Measurements from ENCODE around the gene TRIM13. TPM values are rescaled to one million over a fixed set of nuclear protein-coding genes. Genes with fewer than 3 reads are reported as not detected.
"Not testable (repeated sequence)": the region's sequence is repeated elsewhere in the genome, so short reads cannot be mapped to it uniquely, and the experiment has no call there.

The TRIM13 gene
- total RNA-seq, 1 donor from 2014 or later, result 26.4 TPM

GRCh38 chr13:50055454-50055853 lies 58.6 kb downstream of the TRIM13 start:
- DNase-seq (ENCODE audit: extremely low read depth, low read depth, low spot score), result no peak

DNA sequence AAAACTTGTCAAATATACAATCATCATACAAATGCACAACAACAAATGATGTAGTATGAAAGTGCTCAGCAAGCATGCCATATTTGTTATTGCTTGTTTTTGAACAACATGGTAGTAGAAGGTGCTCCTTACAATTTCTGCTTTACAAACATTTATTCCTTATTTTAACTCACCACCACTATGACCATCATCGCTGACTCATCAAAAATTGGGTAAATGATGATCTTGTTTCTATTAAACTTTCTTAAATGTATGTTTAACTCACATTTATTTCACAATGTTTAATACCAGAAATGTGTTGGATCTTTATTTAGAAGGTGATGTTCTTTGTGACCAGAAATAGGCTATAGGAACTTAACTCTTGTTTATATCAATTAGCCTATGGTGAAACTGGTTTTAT lies 63.9 kb downstream of the TRIM13 start:
- no peak for DNase-seq (ENCODE audit: extremely low read depth, low read depth, low spot score)

DNA sequence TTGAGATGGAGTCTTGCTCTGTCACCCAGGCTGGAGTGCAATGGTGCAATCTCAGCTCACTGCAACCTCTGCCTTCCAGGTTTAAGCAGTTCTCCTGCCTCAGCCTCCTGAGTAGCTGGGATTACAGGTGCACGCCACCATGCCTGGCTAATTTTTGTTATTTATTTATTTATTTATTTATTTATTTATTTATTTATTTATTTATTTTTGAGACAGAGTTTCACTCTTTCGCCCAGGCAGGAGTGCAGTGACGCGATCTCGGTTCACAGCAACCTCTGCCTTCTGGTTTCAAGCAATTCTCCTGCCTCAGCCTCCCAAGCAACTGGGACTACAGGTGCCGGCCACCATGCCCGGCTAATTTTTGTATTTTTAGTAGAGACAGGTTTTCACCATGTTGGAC lies 65.5 kb downstream of the TRIM13 start:
- DNase-seq (ENCODE audit: extremely low read depth, low read depth, low spot score), result not testable (repeated sequence)

DNA sequence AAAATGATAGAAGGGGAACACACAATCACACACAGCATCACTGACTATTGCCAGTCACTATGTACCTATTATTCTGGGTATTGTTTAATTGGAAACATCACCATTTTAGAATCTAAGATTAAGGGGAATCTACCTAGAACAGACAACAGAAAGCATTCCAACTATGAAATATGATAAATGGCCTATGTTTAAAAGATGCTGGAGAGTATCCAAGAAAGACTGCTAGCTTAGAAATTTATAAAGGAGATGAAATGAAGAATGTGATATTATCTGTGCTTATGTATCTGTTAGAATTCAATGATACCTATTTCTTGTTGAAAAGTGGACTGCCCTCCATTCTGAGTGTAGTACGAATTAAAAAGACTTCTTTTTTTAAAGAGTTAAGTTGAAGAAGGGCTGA lies 68.9 kb downstream of the TRIM13 start:
- DNase-seq (ENCODE audit: extremely low read depth, low read depth, low spot score), result no peak

Other genes with a start within 250 kb of the TRIM13 start
- 36.7 and 42.7 TPM in 2 replicates for gene KPNA3, start 204.4 kb upstream of the TRIM13 start, total RNA-seq
- 6.1 and 7.7 TPM in 2 replicates for gene SPRYD7, start 60.7 kb upstream of the TRIM13 start, total RNA-seq
- 0.19 and 2.0 TPM in 2 replicates for gene KCNRG, start 18.4 kb downstream of the TRIM13 start, total RNA-seq